NCI-H146 treated with DMSO at 0.1 percent for 48 hours (cell line): ENCODE results near the gene LMBR1.

Source experiments
- DNase-seq: peaks from one replicate; lab custom pipeline; 2025; ENCODE audit not compliant: unreplicated experiment; lab: John Stamatoyannopoulos, UW

The LMBR1 gene

DNA sequence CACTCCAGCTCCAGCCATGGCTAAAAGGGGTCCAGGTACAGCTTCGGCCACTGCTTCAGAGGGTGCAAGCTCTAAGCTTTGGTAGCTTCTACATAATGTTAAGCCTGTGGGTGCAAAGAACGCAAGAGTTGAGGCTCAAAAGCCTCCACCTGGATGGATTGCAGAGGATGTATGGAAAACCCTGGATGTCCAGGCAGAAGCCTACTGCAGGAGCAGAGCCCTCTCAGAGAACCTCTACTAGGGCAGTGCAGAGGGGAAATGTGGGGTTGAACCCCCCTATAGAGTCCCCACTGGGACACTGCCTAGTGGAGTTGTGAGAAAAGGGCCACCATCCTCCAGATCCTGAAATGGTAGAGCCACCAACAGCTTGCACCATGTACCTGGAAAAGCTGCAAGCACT, 263.1 kb downstream of the LMBR1 start:
- no peak for DNase-seq

DNA sequence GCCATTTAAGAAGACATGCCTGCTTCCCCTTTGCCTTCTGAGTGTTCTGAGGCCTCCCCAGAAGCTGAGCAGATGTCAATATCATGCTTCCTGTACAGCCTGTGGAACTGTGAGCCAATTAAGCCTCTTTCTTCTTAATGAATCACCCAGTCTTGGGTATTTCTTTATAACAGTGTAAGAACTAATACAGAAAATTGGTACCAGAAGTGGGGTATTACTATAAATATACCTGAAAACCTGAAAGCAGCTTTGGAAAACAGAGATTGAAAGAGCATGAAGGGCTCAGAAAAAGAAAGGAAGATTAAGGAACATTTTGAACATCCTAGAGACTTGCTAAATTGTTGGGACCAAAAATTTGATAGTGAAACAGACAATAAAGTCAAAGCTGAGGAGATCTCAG, 264.4 kb downstream of the LMBR1 start:
- no peak for DNase-seq
